ENCODE results near the gene SHROOM1.

DNA sequence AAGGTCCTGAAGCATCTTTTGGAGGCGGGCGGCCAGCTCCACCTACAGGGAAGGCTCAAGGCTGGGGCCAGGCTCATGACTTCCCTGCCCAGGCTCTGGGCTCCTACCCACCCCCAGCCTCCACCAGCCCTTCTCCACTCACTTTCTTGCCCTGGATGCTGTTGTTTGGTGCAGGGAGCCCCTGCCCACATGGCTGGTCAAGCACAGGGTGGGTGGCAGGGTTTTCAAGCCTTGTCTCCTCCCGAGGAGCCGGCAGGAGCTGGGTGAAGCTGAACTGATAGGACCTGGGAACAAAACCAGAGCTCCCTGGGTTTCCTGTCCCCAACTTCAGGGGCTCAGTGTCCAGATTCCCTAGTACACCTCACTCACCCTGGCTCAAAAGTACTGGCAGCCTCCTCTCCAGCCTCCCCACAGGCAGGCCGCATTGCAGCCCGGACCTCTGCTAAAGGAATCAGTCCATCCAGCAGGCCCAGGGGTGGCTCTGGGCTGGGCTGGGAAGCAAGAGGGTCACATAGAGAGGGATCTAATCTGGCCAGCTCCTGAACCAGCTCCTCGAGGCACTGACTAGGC lies 6.9 kb downstream of the SHROOM1 start:
- TF ChIP-seq, protein P1, sequence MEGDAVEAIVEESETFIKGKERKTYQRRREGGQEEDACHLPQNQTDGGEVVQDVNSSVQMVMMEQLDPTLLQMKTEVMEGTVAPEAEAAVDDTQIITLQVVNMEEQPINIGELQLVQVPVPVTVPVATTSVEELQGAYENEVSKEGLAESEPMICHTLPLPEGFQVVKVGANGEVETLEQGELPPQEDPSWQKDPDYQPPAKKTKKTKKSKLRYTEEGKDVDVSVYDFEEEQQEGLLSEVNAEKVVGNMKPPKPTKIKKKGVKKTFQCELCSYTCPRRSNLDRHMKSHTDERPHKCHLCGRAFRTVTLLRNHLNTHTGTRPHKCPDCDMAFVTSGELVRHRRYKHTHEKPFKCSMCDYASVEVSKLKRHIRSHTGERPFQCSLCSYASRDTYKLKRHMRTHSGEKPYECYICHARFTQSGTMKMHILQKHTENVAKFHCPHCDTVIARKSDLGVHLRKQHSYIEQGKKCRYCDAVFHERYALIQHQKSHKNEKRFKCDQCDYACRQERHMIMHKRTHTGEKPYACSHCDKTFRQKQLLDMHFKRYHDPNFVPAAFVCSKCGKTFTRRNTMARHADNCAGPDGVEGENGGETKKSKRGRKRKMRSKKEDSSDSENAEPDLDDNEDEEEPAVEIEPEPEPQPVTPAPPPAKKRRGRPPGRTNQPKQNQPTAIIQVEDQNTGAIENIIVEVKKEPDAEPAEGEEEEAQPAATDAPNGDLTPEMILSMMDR (conservative IDR thresholded peaks at IDR 0.05; ENCODE audit: low read depth, low read length): no peak
- TF ChIP-seq EZH2 (IDR thresholded peaks at IDR 0.05; ENCODE audit: borderline replicate concordance, low read depth, low read length, poor library complexity, severe bottlenecking): no peak
